Central memory CD4-positive, alpha-beta T cell (primary cell): ENCODE data around the gene REN.
A peak's percentile ranks its signal among the peaks of the same experiment; 100 is the strongest.

Experiments
- DNase-seq: peaks from one replicate; pipeline ENCODE4 v3.0.0; 2022

Gene REN

DNA sequence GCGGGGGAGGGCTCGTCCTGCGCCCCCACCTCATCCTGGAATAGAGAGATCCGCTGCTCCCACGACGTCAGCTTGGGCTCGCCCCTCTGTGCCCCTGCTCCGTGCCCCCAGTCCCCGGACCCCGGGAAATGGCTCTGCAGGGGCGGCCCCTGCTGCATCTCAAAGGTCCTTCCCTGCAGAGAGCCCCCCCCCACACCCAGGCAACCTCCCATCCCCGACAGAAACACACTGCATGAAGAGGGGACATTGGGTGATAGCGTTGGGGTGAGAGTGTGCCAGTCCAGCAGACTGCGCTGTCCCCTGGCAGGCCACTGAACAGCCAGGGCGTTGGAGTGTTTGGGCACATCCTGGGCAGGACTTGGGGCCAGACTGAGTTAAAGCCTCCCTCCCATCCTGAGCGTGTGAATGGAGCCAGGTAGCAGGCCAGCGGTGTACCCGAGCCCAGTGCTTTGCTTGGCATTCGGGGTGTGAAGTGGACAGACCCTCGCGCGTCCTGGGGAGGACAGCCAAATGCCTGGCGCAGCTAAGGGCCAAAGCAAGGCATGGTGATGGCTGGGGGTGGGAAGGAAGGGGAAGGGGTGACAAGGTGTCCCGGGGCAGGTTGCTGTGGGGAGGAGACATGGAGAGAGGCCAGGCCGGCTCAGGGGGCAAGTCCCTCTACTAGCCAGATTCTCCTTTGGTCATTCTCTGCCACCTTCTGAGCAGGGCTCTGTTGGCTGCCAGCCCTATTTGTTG is 13.7 kb downstream of the REN start:
- DNase-seq = no peak

DNA sequence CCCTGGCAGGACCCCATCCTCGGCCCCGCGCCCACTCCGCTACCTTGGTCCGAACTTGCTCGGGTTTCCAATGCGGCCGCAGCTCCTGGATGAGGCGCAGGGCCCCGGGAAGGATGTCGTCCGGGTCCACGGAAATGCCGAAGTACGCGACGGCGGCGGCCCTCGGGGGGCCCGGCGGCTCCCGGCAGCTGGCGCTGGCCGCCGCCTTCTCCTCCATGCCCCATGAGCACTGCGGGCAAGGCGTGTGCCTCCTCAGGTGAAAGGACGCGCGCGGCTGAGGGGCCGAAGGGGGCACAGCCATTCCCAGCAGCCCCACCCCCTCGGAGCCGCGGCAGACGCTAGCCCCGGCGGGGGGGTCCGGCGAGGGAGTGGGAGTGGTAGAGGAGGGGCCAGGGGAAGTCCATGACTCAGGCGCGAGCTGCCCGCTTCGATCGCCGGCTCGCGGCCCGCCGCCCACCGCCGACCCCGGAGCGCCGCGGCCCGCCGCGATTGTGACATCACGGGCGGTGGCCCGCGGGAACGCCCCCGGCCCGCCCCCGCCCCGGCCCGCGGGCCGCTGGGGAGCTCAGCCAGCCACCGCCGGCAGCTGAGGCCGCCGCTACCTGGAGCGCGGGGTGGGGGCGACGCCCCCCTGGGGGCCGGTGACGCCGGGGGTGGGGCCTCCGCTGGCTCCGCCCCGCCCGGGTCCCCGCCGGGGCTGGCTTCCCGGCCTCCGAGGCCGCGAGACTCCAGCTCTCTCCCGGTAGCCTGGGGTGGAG is 14.4 kb downstream of the REN start, which contains the start of gene ETNK2:
Gene ETNK2 (minus strand): TSS at position 493 of the 758 bp plus-strand sequence. CDS start 192 bp downstream, at position 301.
- DNase-seq = peak; percentile 56

DNA sequence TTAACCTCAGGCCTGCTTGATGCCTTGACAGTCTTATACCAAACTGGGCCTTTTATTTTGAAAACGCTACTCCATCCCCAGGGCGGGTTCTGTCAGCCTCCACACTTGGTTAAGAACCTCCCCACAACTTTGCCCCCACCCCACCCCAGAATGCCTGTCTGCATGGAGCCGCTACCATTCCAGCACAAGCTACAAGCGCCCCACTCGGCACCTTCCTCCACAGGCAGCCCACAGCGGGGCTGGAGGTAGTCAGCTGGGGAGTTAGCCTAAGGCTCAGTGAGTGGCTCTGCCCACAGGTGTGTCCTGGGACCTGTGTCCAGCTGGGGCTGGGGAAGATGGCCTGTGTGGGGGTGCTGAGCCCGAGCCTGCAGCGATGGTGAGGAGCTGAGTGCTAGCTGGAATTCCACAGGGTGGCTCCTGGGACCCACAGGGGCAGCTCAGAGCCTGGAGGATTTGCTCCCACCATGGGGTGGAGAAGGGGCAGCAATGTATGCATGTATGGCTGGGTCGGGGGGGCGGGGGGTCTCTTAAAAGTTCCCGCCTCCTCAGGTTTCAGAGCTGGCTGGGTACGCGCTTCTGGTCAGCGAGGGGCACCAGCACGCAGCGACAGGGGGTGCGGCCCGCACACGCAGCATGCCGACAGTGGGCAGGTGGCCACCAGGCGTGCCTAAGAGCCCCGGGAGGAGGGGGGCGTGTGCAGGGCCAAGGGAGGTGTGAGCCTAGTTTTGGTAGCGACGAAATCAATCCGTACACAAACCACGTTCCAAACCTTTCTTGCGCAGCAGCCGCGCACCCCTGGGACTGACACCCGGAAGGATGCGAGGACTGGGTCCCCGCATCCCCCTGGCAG is 15.2 kb downstream of the REN start:
- no peak for DNase-seq

DNA sequence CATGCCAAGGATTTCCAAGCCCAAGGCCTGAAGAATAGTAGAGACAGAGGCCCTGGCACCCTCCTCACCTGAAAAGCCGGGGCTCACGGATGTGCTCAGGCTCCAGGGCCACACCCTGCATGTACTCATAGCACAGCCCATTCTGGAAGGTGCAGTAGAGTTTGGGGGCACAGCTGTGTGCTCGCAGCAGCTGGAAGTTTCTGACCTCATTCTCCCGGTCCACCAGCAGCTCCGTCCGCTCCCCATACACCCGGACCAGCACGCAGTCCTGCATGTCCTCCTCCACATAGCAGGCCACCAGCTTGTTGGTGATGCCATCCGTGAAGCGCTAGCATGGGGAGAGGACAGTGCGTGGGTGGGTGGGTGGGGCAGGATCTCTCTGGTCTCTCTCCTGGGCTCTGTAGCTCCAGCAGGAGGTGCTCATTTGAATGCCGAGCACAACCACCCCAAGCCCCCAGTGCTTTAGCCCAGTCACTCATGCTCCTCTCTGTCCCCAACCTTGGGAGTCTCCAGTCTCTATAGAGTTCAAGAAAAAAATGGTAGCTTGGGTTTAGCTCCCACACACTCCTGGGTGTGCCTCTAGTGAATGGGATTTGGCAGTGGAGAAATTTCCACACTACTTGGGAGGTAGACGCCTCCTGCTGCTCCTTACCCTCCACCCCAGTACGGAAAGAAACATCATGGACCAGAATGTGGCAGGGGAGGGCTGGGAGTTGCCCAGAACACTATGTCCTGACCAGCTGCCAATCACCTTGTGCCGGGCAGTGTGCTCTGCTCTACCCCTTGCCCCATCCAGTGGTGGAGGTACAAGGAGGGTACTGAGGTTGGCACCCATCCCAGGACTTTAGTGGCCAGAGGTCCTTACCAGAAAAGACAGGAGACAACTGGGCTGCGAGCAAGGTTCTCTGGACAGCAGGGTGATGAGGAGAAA is 16.2 kb downstream of the REN start:
- no peak for DNase-seq

DNA sequence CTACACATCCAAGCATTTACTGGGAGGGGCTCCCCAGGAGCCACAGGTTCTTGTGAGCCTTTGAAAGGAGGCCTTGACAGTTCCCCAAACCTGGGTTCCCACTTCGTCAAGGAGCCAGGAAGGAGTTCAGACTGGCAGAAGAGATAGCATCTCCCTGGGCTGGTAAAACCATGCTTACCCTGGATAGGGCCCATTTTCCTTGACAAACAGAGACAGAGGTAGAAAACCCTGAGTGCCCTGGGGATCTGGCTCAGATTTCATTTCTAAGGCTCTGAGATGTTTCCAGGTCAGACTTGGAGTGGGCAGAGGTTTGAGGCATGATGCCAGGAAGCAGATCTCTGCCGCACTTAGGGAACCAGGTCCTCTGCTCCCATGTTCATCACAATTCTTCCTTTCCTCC is 17.0 kb downstream of the REN start:
- DNase-seq = no peak

DNA sequence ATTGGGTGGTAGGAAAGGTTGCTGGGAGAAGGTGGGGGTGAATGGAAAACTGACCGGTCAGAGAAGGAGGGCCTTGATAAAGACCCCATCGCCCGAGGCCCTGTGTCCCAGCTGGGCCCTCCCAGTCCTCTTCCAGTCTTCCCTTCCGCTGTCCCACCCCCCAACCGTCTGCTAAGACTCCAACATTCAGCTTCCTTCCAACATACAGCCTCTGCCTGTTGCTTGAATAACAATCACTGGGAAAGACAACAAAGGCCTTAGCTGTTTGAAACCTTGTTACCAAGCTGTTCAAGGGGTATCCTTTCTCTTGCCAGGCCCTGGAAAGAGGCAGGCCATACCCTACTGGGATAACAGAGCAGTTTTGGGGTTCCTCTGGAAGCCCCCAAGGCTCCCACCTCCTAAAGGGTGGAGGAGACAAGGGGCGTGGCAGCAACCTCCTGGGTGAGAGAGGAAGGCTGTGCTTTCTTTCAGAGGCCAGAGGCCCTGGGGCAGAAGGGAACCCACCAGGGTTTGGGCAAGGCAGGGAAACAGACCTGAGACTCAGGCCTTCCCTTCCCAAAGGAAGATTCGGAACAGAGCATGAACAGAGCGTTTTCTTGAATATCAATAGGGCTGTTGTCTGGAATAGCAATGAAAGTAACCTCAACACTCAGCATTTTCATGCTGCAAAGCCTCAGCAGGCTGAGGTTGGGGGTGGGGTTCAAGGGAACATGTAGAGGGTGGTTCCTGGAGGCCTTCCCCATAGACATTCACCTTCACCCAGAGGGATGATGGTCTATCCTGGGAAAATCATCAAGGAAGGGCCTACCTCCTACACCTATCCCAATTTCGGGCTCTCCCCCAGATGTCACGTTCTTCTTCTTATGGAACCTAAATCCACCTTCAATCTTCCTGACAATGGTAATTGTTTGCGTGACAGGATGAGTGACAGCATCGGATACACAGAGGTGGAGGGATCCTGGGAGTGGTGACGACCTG is 18.4 kb downstream of the REN start:
- no peak for DNase-seq

DNA sequence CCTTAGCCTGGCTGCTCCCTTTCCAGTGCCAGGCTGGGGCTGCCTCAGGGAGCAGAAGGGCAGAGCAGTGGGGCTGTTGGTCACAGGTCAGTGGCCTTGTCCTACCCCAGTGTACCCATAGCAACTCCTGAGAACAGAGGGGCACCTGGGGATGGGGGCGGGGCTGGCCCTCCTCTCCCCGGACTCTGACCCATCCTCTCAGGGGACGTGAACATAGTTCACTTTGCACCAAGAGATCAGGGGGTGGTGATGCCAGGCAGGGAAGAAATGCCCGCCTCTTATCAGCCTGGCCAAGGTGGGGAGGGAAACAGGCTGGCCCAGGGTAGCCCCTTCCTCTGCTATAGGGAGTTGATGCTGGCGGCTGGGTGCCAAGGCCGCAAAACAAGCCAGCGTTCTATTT is 19.2 kb downstream of the REN start:
- no peak for DNase-seq

DNA sequence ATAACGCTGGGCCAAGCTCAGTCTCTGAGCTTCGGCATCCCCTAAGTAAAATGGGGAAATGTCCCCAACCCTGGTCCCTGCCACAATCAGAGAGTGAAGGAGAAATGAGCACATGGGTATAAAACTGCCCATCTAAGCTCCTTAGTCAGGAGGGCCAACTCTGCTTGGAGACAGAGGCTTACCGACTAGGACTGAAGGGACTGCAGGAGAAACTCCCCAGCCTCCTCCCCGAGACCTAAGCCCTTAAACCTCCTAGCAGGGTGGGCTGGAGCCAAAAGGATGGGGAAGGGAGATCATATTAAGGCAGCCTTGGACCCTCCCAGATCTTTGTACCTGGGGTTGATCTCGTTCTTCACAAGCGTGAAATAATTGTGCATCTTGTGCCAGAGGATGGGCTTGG is 19.8 kb downstream of the REN start:
- DNase-seq = no peak

DNA sequence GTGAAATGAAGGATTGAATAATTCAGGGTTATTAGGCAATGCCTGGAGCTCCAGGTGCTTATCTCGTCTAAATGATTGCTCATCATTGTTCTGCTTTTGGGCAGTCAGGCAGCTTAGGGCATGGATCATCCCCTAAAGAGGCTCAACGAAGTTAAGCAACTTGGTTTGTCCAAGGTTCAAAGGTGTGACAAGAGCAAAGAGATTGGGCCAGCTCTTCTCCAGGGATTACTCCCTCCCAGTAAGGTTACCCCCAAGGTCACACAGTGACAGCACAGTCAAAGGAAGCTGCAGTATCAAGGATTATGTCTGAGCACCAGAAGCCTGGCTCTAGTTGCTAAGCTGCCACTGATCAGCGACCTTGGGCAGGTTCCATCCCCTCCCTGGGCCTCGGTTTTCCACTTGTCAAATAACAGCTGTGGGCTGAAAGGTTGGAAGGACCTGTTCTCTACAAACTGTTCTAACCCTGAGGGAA is 21.1 kb downstream of the REN start:
- DNase-seq = no peak

DNA sequence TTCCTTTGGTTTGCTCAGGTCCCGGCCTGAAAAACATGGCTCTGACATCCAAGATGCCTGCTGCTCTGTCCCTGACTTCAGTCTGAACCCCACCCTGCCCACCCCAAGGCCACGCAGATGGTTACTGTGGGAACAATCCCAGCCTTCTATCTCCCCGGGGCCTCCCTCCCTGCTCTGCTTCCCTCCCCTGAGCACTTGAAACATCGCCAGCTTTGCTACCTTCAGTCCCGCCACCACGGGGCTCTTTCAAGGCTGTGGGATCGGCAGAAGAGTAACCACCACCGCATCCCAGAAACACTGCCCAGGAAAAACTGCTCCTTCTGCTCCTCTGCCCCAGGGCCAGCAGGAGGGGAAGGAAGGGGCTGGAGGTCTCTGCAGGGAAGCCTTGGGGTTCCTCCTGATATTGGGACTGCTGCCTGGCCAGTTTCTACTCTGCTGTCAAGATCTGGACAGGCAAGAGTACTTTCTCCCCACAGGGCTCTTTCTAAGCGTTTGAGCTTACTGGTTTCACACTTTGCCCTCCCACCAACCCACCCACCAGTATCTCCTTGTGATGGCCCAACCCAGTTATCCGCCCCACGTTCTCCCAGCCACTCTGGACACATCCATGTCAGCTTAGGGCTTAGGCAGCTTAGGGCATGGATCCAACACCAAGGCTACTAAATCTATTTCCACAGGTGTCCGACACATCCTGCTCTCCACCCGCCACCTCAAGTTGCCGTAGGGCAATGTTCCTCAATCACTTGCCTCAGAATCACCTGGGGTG is 22.7 kb downstream of the REN start:
- DNase-seq = no peak

DNA sequence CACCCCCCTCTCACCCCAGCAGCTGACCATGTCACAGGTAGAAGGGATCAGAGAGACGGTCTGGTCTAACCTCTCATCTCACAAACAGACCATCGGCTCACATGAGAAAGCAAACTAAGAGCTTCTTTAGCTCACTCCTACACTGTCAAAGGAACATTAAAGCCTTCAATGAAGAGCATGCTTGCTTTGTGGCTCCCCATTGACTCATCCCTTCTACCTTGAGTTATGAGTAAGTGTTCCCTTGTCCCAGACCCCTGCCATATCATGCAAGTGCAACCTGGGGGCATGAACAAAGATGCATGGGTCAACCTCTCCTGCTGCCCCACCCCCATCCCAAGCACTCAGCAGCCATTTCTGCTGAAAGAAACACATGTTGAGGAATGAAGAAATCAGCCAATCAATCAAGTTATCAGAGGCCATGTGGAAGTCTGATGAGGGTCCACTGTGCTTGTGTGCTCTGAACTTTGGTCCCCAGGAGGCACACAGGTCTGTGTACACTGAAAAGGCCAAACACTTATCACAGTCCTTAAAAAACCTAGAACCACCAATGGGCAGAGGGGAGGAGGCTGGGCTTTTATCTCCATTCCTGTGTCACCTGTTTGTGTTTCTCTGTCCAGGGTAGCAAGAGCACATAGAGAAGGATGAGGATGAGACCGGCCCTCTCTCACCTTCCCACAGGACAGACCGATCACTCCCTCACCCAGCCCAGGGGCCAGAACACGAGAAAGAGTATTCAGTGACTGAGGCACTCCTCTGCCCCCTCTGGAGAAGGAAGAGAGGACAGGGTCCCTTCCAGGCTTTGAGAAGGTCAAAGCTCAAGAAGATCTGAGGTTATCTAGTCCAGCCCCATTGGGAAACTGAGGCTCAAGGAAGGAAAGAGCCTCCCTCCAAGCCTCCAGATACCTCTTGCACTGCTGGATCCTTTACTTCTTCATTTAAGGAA is 23.8 kb downstream of the REN start:
- no peak for DNase-seq

DNA sequence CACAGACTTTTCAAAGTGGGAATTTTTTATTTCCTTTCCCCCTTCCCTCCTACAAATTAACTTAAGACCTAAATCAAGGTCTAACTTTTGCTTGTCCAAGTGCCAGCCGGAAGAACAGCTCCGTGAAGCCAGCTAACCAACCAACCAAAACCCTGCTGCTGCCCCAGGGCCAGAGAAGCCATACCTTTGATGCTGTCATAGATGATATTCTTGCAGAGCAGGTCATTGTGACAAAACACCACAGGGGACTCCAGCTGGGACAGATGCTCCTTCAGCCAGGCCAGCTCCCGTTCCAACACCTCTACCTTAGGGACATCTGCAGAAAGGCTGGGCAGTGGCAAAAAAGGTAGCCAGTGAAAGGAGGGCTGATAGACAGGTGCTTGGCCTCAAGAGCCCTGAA is 25.0 kb downstream of the REN start:
- DNase-seq = no peak

DNA sequence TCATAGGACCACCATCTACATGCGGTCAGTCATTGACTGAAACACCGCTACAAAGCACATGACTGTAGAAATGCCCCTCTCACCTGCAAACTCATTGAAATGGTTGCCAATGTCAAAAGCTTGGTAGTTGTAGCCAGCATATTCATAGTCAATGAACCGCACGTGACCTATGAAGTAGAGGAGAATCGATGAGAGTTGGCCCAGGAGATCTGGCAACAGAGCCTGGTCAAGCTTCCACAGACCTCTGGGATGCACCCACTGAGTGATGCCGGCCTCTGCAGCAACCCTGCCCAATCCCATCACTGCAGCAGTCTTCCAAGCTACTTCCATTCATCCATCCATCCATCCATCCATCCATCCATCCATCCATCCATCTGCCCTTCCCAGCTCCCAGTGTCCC is 26.2 kb downstream of the REN start:
- DNase-seq = no peak

DNA sequence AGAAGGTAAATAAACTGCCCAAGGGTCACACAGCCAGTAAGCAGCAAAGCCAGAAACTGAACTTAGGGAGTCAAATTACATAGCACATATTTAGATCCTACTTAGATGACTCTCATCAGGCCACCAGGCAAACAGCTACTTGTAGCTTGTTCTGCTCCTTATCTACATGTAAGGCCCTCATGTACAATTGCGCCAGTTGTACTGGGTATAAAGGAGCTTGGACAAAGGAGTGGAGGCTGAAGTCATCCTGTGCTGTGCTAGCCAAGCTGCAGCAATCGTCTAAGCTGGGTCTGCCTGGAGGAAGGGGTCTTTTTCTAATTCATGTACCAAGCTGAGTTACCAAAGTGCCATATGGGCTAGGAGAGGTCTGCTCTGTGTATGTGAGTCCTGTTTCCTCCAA is 27.0 kb downstream of the REN start:
- no peak for DNase-seq

DNA sequence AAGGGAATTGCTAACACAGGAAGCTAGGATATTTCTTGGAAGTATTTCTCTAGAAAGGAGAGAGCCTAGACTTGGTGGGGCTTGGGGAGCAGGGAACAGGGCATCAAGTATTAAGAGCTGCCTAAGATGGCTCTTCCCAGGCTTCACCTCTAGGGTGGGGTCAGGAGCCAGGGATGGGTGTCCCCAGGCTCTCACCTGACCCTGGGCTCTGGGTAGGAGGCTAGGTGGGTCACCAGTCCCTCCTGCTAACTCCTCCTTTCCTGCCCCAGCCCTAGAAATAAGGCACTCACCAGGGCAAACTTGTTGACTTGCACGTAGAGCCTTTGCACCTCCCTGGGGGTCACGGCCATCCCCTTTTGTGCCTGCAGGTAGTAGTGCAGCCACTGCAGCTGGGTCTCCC is 29.3 kb downstream of the REN start:
- DNase-seq = no peak

DNA sequence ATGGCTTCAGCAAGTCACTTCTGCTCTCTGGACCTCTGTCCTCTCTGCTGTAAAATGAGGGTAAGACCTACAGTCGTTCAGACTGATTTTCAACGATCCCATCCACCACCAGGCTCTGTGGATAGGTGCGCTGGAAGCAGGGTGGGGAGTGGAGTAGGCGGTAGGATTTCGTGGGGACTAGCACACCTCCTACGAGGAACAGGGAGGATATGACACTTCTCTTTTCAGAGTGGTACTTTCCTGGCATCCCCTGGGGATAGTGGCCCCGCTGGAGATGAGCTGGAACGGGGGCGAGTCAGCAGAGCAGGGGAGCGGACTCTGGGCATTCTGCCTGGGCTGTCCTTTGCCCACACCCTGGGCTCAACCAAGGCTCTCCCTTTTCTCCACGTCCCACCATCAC is 32.0 kb downstream of the REN start:
- no peak for DNase-seq

DNA sequence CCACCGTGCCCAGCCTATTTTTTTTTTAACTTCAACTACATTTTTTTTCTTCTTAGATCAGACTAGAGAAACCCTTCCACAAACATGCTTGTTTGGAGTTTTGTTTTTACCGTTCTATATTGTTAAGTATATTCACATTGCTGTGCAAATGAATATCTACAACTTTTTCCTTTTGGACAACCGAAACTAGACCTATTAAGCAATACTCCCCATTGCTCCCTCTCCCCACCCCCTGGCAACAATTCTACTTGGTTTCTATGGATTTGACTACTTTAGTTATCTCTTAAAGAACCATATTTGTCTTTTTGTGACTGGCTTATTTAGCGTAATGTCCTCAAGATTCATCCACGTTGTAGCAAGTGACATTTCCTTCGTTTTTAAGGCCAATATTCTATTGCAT is 33.4 kb downstream of the REN start:
- no peak for DNase-seq

DNA sequence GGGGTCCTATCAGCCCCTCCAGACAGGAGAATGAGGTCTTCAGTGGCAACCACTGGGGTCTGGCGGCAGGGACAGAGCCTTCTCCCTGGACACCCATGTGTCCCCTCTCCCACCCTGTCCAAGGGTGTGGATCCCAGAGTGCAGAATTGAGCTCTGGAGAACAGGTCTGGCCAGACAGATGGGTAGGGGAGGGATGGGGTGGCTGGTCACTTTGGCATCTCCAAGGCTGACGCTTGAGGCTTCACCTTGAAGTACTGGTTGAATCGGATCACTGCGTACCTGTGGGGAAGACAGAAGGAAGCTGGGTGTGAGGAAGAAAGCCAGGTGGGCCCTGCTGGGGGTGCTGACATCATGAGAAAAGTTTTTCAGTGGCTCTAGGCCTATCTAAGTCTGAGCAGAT is 34.2 kb downstream of the REN start:
- DNase-seq = no peak
